Ovary (tissue), 9 donors: ENCODE data around the gene NCAPG. TPM values are rescaled to one million over a fixed set of nuclear protein-coding genes. Genes with fewer than 3 reads are reported as not detected.

Experiments used
- DNase-seq, 5 donors: peaks; one replicate each; pipeline ENCODE4 v3.0.0-alpha.2; 2019 to 2020
- H3K27ac ChIP-seq, 2 donors: fragments of 200-600 bp; one replicate each; pipeline versions ENCODE4 v1.5.1 to v1.8.0; 2019 to 2022
- H3K27me3 ChIP-seq: fragments of 200-600 bp; one replicate; pipeline ENCODE4 v1.8.0; 2022
- H3K36me3 ChIP-seq: fragments of 200-600 bp; sonication (generic); one replicate; pipeline ENCODE4 v1.5.1; 2019
- H3K4me1 ChIP-seq: one replicate; pipeline ENCODE4 v1.8.1; 2013; ENCODE audit warnings: mild to moderate bottlenecking, moderate library complexity; ENCODE audit not compliant: insufficient read depth
- H3K4me3 ChIP-seq: fragments of 200-600 bp; sonication (generic); one replicate; pipeline ENCODE4 v1.5.1; 2017
- H3K9me3 ChIP-seq, 2 donors: fragments of 200-600 bp in 1 of 2; sonication (generic) in 1 of 2; one replicate each; pipeline versions ENCODE4 v1.5.1 to v1.8.1; 2013 to 2019; ENCODE audit warnings: mild to moderate bottlenecking in 1 of 2, moderate library complexity in 1 of 2
- EP300 ChIP-seq: sonication (generic); formaldehyde crosslinking; IDR thresholded peaks from one replicate; pipeline ENCODE4 v1.6.1; 2017; ENCODE audit warnings: antibody characterized with exemption
- POLR2A ChIP-seq: fragments of 450-650 bp; IDR thresholded peaks from one replicate; pipeline ENCODE4 v1.6.1; 2017; ENCODE audit warnings: antibody characterized with exemption, mild to moderate bottlenecking, moderate library complexity
- WGBS, 3 donors: extraction: QIAGEN DNeasy Blood & Tissue Kit in 1 of 3; methylation state at CpG; one replicate each; pipeline versions ENCODE4 v1.1.5 to v1.1.7; 2013 to 2017; 5-methylcytosine and 5-hydroxymethylcytosine counted together
- intact Hi-C, 4 donors: fragments of 100-400 bp; cut with DNase I; formaldehyde crosslinking; loops; one replicate each; pipeline versions ENCODE4 v1.11.0 to v1.15.1; 2022 to 2023
- polyA plus RNA-seq, 2 donors: library from polyadenylated mRNA; stranded (reverse); fragments of 200-250 nt in 1 of 2; fragments of 350-450 nt in 1 of 2; fragmentation: Illumina TruSeq in 1 of 2; extraction: RNeasy Lipid Tissue Mini Kit (QIAGEN cat#74804) in 1 of 2; gene quantifications; one replicate each; pipeline ENCODE4 v1.2.3, GENCODE V29; 2013 to 2014
- total RNA-seq, 7 donors: library from RNA; depleted of rRNA in 2 of 7; stranded (reverse); fragments of >200 nt in 2 of 7; fragmentation: NEBNext Ultra II Directional in 3 of 7; extraction: Animal tissue kit (Norgen Biotek cat#: 25700) in 3 of 7; gene quantifications; one replicate each; pipeline versions ENCODE4 v1.1.0 to v1.2.4, GENCODE V29; 2016 to 2023
- TF ChIP-seq, protein P1 (sequence below), 3 donors: fragments of 450-650 bp in 2 of 3; fragments of 200-600 bp in 1 of 3; IDR thresholded peaks; one replicate each; pipeline versions ENCODE4 v1.5.1 to v1.8.0; 2016 to 2022; ENCODE audit warnings: antibody characterized with exemption in 3 of 3, mild to moderate bottlenecking in 1 of 3
- donor health status: DM: no; HTN: no; CAD: no; lungs with moderate emphysema.
- donor health status: DM: no; HTN: no; CAD: no.
- donor health status: Bipolar disorder and iron deficiency.
- donor health status: DM: yes; HTN: yes; CAD: no.
- donor health status: DM: no; HTN: no; CAD: no.
- donor health status: DM: yes; HTN: yes; CAD: no.

Gene NCAPG
- total and polyA plus RNA-seq, 9 donors, result 0.25 to 1.9 (median 0.48) TPM; not detected in 2

DNA sequence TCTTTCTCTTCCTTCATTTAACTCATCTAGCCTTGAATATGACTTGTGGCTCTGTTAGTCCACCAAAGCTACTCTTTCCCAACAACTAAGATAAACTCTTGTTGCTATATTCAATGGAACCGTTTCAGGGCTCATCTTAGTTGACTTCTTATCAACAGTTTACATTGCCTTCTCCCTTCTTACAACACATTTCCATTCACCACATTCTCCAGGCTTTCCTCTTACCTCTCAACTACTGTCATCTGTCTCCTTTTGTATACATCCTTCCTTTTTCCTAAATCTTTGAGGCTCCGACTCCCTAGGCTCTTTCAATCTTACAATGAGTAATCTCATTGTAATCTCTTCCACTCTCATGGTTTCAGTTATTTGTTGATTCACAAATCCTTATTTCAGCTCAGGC lies 58.5 kb downstream of the NCAPG start:
- H3K4me3 ChIP-seq, result no peak overlapping the region
- no peaks in the 10 kb centered on the region for H3K9me3 ChIP-seq
- DNase-seq, result no peak
- TF ChIP-seq, protein P1, sequence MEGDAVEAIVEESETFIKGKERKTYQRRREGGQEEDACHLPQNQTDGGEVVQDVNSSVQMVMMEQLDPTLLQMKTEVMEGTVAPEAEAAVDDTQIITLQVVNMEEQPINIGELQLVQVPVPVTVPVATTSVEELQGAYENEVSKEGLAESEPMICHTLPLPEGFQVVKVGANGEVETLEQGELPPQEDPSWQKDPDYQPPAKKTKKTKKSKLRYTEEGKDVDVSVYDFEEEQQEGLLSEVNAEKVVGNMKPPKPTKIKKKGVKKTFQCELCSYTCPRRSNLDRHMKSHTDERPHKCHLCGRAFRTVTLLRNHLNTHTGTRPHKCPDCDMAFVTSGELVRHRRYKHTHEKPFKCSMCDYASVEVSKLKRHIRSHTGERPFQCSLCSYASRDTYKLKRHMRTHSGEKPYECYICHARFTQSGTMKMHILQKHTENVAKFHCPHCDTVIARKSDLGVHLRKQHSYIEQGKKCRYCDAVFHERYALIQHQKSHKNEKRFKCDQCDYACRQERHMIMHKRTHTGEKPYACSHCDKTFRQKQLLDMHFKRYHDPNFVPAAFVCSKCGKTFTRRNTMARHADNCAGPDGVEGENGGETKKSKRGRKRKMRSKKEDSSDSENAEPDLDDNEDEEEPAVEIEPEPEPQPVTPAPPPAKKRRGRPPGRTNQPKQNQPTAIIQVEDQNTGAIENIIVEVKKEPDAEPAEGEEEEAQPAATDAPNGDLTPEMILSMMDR (IDR thresholded peaks at IDR 0.05), result no peak
- TF ChIP-seq POLR2A (no peak), EP300 (no peak)
- no peak overlapping the region for H3K27ac ChIP-seq
- H3K36me3 ChIP-seq, result no peaks in the 10 kb centered on the region
- no peaks in the 10 kb centered on the region for H3K27me3 ChIP-seq
- intact Hi-C loops, result no loop called here
- WGBS, 3 donors, result 82 to 91% (median 84%) methylated on average over 2 of the region's 2 CpGs
- H3K4me1 ChIP-seq, result peaks cover 2% of the 10 kb centered on the region

- Histone ChIP-seq H3K4me1 (no peaks in the 10 kb centered on the region), H3K4me3 (no peak overlapping the region), H3K9me3 (no peaks in the 10 kb centered on the region), H3K27ac (no peak overlapping the region), H3K36me3 (no peaks in the 10 kb centered on the region), H3K27me3 (no peaks in the 10 kb centered on the region)
- intact Hi-C loops, result no loop called here
- no peak for DNase-seq
- 94 to 97% (median 96%) methylated on average over 4 of the region's 4 CpGs for WGBS, 3 donors
- no peak for TF ChIP-seq POLR2A
- TF ChIP-seq EP300, result no peak
- TF ChIP-seq, protein P1 (IDR thresholded peaks at IDR 0.05), result no peak
Measured at GRCh38 chr4:17875402-17876070, 64.8 kb downstream of the NCAPG start.

DNA sequence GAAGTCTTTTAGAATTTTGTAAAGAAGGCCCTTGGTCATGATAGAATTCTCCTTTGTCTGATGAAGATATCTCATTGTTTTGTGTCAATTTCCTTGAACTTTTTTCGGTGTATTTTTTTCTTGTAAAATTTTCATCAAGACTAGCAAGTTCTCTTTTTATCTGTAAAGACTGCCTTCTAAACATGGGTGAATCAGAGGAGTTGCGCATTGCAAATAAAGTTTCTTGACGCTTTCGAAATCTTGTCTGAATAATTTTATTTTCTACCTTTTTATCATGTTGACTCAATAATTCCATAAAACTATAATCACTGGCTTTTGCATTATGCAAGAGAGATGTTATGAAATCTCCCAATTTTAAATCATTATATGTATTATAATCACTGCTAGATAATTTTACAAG lies 66.2 kb downstream of the NCAPG start:
- Histone ChIP-seq H3K27ac (no peak overlapping the region), H3K4me1 (no peaks in the 10 kb centered on the region), H3K4me3 (no peak overlapping the region), H3K9me3 (no peaks in the 10 kb centered on the region), H3K27me3 (no peaks in the 10 kb centered on the region), H3K36me3 (no peaks in the 10 kb centered on the region)
- DNase-seq, result no peak
- intact Hi-C loops, result no loop called here
- no peak for TF ChIP-seq EP300
- TF ChIP-seq, protein P1 (IDR thresholded peaks at IDR 0.05), result no peak
- no peak for TF ChIP-seq POLR2A
- 96 to 98% (median 98%) methylated on average over 4 of the region's 4 CpGs for WGBS, 3 donors

- intact Hi-C loops, result no loop called here
- 63 to 71% (median 65%) methylated on average over 5 of the region's 5 CpGs for WGBS, 3 donors
Measured at GRCh38 chr4:17877661-17878060, 66.9 kb downstream of the NCAPG start.

More at GRCh38 chr4:17877661-17878060, 66.9 kb downstream of the NCAPG start:
- TF ChIP-seq EP300, result no peak
- no peak for TF ChIP-seq POLR2A
- TF ChIP-seq, protein P1 (IDR thresholded peaks at IDR 0.05), result no peak
- Histone ChIP-seq H3K4me3 (no peak overlapping the region), H3K36me3 (no peaks in the 10 kb centered on the region), H3K4me1 (no peaks in the 10 kb centered on the region), H3K9me3 (no peaks in the 10 kb centered on the region), H3K27ac (no peak overlapping the region), H3K27me3 (no peaks in the 10 kb centered on the region)
- no peak for DNase-seq
